GM23338 (cell line): Measurements from ENCODE around the gene DHX29. TPM values are rescaled to one million over a fixed set of nuclear protein-coding genes. Genes with fewer than 3 reads are reported as not detected.

Source experiments
- ATAC-seq: fragments of 200-7000 bp; cut with Tn5 transposase; 3 replicates; pipeline ENCODE4 v1.9.1; 2020
- DNase-seq: peaks from one replicate; pipeline ENCODE4 v3.0.0-alpha.2; 2015; ENCODE audit warnings: low spot score
- H2AFZ ChIP-seq: fragments of 200-600 bp; sonication (generic); 2 replicates; pipeline ENCODE4 v1.8.0; 2016; ENCODE audit warnings: antibody characterized with exemption, mild to moderate bottlenecking, moderate library complexity
- H3F3A ChIP-seq: fragments of 200-600 bp; sonication (generic); replicated peaks from 2 replicates; pipeline ENCODE4 v1.8.0; 2017; ENCODE audit warnings: antibody characterized with exemption, mixed run types, low read depth
- H3K27ac ChIP-seq: fragments of 200-600 bp; sonication (generic); 2 replicates; pipeline ENCODE4 v1.6.1; 2016; ENCODE audit warnings: low read depth
- H3K27me3 ChIP-seq: fragments of 200-600 bp; sonication (generic); 2 replicates; pipeline ENCODE4 v1.8.0; 2016; ENCODE audit warnings: mild to moderate bottlenecking, mixed run types, moderate library complexity; ENCODE audit not compliant: insufficient read depth
- H3K36me3 ChIP-seq: fragments of 200-600 bp; sonication (generic); 2 replicates; pipeline ENCODE4 v1.8.0; 2016; ENCODE audit warnings: mild to moderate bottlenecking; ENCODE audit not compliant: insufficient read depth
- H3K4me1 ChIP-seq: fragments of 200-600 bp; sonication (generic); 2 replicates; pipeline ENCODE4 v1.8.0; 2016; ENCODE audit warnings: mild to moderate bottlenecking, moderate library complexity; ENCODE audit not compliant: insufficient read depth
- H3K4me2 ChIP-seq: fragments of 200-600 bp; sonication (generic); 2 replicates; pipeline ENCODE4 v1.7.1; 2017; ENCODE audit warnings: mixed run types
- H3K4me3 ChIP-seq: fragments of 200-600 bp; sonication (generic); 2 replicates; pipeline ENCODE4 v1.6.1; 2016; ENCODE audit warnings: mixed run types
- H3K79me2 ChIP-seq: fragments of 200-600 bp; sonication (generic); replicated peaks from 2 replicates; pipeline ENCODE4 v1.8.0; 2017; ENCODE audit warnings: mild to moderate bottlenecking; ENCODE audit not compliant: insufficient read depth
- H3K9me2 ChIP-seq: fragments of 200-600 bp; sonication (generic); 2 replicates; pipeline ENCODE4 v1.8.0; 2017; ENCODE audit not compliant: insufficient read depth
- H4K20me1 ChIP-seq: fragments of 200-600 bp; sonication (generic); replicated peaks from 2 replicates; pipeline ENCODE4 v1.8.0; 2017; ENCODE audit warnings: mild to moderate bottlenecking; ENCODE audit not compliant: insufficient read depth
- H3K27ac Mint-ChIP-seq: 2 replicates; pipeline ENCODE4 v1.8.0; 2020; ENCODE audit warnings: inconsistent platforms, mild to moderate bottlenecking, moderate library complexity, mixed read lengths
- H3K27me3 Mint-ChIP-seq: 3 replicates; pipeline ENCODE4 v1.8.0; 2022; ENCODE audit warnings: low read depth, mild to moderate bottlenecking, moderate library complexity, mixed read lengths, inconsistent platforms; ENCODE audit not compliant: insufficient read depth, poor library complexity
- H3K36me3 Mint-ChIP-seq: 3 replicates; pipeline ENCODE4 v1.8.0; 2021; ENCODE audit warnings: low read depth, mild to moderate bottlenecking, inconsistent platforms, moderate library complexity, mixed read lengths
- H3K4me1 Mint-ChIP-seq: 3 replicates; pipeline ENCODE4 v1.8.0; 2020; ENCODE audit warnings: mild to moderate bottlenecking, inconsistent platforms, mixed read lengths
- H3K4me3 Mint-ChIP-seq: 3 replicates; pipeline ENCODE4 v1.8.0; 2021; ENCODE audit warnings: moderate library complexity, mild to moderate bottlenecking, inconsistent platforms, mixed read lengths
- H3K9me3 Mint-ChIP-seq: 3 replicates; pipeline ENCODE4 v1.8.0; 2020; ENCODE audit warnings: moderate library complexity, mild to moderate bottlenecking, inconsistent platforms, mixed read lengths
- CREB1 ChIP-seq: fragments of 250-450 bp; sonication (Bioruptor Pico); IDR thresholded peaks from 2 replicates; pipeline ENCODE4 v1.5.0; 2020; ENCODE audit warnings: low read depth, mild to moderate bottlenecking, moderate library complexity
- EZH2phosphoT487 ChIP-seq: fragments of 200-600 bp; sonication (generic); IDR thresholded peaks from one replicate; pipeline ENCODE4 v1.8.1; 2018; ENCODE audit warnings: antibody characterized with exemption; ENCODE audit not compliant: unreplicated experiment
- JUNB ChIP-seq: IDR thresholded peaks from one replicate; pipeline ENCODE4 v1.6.1; 2016; ENCODE audit warnings: antibody characterized with exemption; ENCODE audit not compliant: unreplicated experiment
- POLR2AphosphoS5 ChIP-seq: IDR thresholded peaks from 2 replicates; pipeline ENCODE4 v1.6.1; 2016; ENCODE audit warnings: antibody characterized with exemption, low read depth
- REST ChIP-seq: IDR thresholded peaks from one replicate; pipeline ENCODE4 v1.6.1; 2018; ENCODE audit warnings: antibody characterized with exemption; ENCODE audit not compliant: unreplicated experiment
- ZNF114 ChIP-seq: fragments of 250-450 bp; sonication (Bioruptor Pico); IDR thresholded peaks from 2 replicates; pipeline ENCODE4 v1.5.0; 2020; ENCODE audit warnings: mild to moderate bottlenecking, moderate library complexity
- ZNF462 ChIP-seq: fragments of 250-450 bp; sonication (Bioruptor Pico); IDR thresholded peaks from 2 replicates; pipeline ENCODE4 v1.5.0; 2020; ENCODE audit warnings: mild to moderate bottlenecking, moderate library complexity
- polyA plus RNA-seq: library from polyadenylated mRNA; unstranded; fragments of >200 nt; fragmentation: Nextera tagmentation; extraction: Ambion mirVana; gene quantifications from 2 replicates; pipeline ENCODE4 v1.2.1, GENCODE V29; 2016
- total RNA-seq: library from RNA; depleted of rRNA; stranded (reverse); fragments of >200 nt; shearing (Covaris generic); gene quantifications from 2 replicates; pipeline ENCODE4 v1.2.3, GENCODE V29; 2014
- TF ChIP-seq, protein P1 (sequence below): IDR thresholded peaks from 2 replicates; pipeline ENCODE4 v1.6.1; 2016; ENCODE audit warnings: antibody characterized with exemption
- TF ChIP-seq, protein P2 (sequence below), 2 experiments: fragments of 200-600 bp in 1 of 2; sonication (generic) in 1 of 2; conservative IDR thresholded peaks; 2 replicates each; pipeline versions ENCODE4 v1.5.1 to v1.6.1; 2016 to 2017; ENCODE audit warnings: antibody characterized with exemption in 2 of 2, low read depth in 2 of 2, mild to moderate bottlenecking in 2 of 2, moderate library complexity in 1 of 2

The DHX29 gene
- total and polyA plus RNA-seq, 2 experiments from 2014 or later, result 34.6 to 137 TPM

- TF ChIP-seq, protein P1, sequence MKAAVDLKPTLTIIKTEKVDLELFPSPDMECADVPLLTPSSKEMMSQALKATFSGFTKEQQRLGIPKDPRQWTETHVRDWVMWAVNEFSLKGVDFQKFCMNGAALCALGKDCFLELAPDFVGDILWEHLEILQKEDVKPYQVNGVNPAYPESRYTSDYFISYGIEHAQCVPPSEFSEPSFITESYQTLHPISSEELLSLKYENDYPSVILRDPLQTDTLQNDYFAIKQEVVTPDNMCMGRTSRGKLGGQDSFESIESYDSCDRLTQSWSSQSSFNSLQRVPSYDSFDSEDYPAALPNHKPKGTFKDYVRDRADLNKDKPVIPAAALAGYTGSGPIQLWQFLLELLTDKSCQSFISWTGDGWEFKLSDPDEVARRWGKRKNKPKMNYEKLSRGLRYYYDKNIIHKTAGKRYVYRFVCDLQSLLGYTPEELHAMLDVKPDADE, result no peak
- peaks cover 11% of the 10 kb centered on the region for H4K20me1 ChIP-seq
- no peaks in the 10 kb centered on the region for H3K9me2 ChIP-seq
- ATAC-seq (no peak), DNase-seq (no peak)
- no peak overlapping the region for H2AFZ ChIP-seq
- no peak overlapping the region for H3K27ac ChIP-seq
- H3F3A ChIP-seq, result no peaks in the 10 kb centered on the region
- Mint-ChIP-seq H3K36me3 (peaks cover 34% of the 10 kb centered on the region; the same call in 2 of the 3 replicates), H3K27me3 (no peaks in the 10 kb centered on the region), H3K27ac (no peak overlapping the region), H3K4me3 (no peak overlapping the region), H3K4me1 (no peaks in the 10 kb centered on the region), H3K9me3 (no peaks in the 10 kb centered on the region)
- no peak overlapping the region for H3K4me2 ChIP-seq
- H3K27me3 ChIP-seq, result no peaks in the 10 kb centered on the region
- no peaks in the 10 kb centered on the region for H3K4me1 ChIP-seq
- no peaks in the 10 kb centered on the region for H3K36me3 ChIP-seq
- H3K79me2 ChIP-seq, result peaks cover 75% of the 10 kb centered on the region
- no peak overlapping the region for H3K4me3 ChIP-seq
Observed at GRCh38 chr5:55324006-55324405, 16.5 kb upstream of the DHX29 start.

DNA sequence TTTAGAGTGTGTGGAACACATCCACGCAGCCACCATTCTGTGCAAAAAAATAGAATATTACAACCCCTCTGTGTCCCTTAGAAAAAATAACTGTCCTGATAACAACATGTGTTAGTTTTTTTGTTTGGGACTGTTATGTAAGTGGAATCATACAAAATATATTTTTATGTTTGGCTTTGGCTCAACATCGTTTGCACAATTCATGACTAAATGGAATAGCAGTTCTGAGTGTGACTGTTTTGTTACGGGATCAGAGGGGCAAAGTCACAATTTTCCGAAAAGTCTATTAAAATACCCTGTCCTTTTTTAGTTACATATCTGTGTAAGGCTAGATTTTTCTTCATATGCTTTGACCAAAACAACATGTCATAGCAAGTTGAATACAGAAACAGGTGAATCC, 13.1 kb upstream of the DHX29 start:
- Histone ChIP-seq H3F3A (no peaks in the 10 kb centered on the region), H3K4me1 (no peaks in the 10 kb centered on the region), H3K4me2 (no peak overlapping the region), H2AFZ (no peak overlapping the region), H4K20me1 (peaks cover 13% of the 10 kb centered on the region), H3K9me2 (no peaks in the 10 kb centered on the region), H3K27ac (no peak overlapping the region), H3K79me2 (peaks cover 82% of the 10 kb centered on the region), H3K36me3 (no peaks in the 10 kb centered on the region), H3K4me3 (no peak overlapping the region), H3K27me3 (no peaks in the 10 kb centered on the region)
- Mint-ChIP-seq H3K27me3 (no peaks in the 10 kb centered on the region), H3K9me3 (no peaks in the 10 kb centered on the region), H3K4me3 (no peak overlapping the region), H3K36me3 (peaks cover 45% of the 10 kb centered on the region), H3K4me1 (no peaks in the 10 kb centered on the region), H3K27ac (no peak overlapping the region)
- no peak for ATAC-seq
- no peak for DNase-seq
- no peak for TF ChIP-seq ZNF114 (CRISPR knock-in tag)
- TF ChIP-seq CREB1 (CRISPR knock-in tag), result no peak
- no peak for TF ChIP-seq REST
- TF ChIP-seq ZNF462, result no peak
- no peak for TF ChIP-seq JUNB
- TF ChIP-seq EZH2phosphoT487, result no peak
- TF ChIP-seq, protein P2, sequence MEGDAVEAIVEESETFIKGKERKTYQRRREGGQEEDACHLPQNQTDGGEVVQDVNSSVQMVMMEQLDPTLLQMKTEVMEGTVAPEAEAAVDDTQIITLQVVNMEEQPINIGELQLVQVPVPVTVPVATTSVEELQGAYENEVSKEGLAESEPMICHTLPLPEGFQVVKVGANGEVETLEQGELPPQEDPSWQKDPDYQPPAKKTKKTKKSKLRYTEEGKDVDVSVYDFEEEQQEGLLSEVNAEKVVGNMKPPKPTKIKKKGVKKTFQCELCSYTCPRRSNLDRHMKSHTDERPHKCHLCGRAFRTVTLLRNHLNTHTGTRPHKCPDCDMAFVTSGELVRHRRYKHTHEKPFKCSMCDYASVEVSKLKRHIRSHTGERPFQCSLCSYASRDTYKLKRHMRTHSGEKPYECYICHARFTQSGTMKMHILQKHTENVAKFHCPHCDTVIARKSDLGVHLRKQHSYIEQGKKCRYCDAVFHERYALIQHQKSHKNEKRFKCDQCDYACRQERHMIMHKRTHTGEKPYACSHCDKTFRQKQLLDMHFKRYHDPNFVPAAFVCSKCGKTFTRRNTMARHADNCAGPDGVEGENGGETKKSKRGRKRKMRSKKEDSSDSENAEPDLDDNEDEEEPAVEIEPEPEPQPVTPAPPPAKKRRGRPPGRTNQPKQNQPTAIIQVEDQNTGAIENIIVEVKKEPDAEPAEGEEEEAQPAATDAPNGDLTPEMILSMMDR (conservative IDR thresholded peaks at IDR 0.05; ENCODE audit: low read depth in 2 of 2), result no peak
- no peak for TF ChIP-seq POLR2AphosphoS5
